HepG2 (cell line): Measurements from ENCODE around the gene NFAT5. TPM values are rescaled to one million over a fixed set of nuclear protein-coding genes. Genes with fewer than 3 reads are reported as not detected.
A peak's percentile ranks its signal among the peaks of the same experiment; 100 is the strongest.

ENCODE experiments used
- ATF1 ChIP-seq: IDR thresholded peaks from 2 replicates; pipeline ENCODE4 v1.6.1; 2016; ENCODE audit warnings: mild to moderate bottlenecking, control low read depth
- GFI1 ChIP-seq: sonication (generic); formaldehyde crosslinking; IDR thresholded peaks from 2 replicates; pipeline ENCODE4 v1.5.0; 2020; ENCODE audit warnings: missing genetic modification reagents, mild to moderate bottlenecking, borderline replicate concordance
- KLF16 ChIP-seq, 2 experiments: sonication (generic) in 1 of 2; formaldehyde crosslinking in 1 of 2; IDR thresholded peaks; 2 replicates each; pipeline versions ENCODE4 v1.6.1 to v1.8.0; 2016 to 2023; ENCODE audit warnings: missing genetic modification reagents in 2 of 2, missing compliant biosample characterization in 1 of 2
- PHF21A ChIP-seq: sonication (generic); formaldehyde crosslinking; IDR thresholded peaks from 2 replicates; pipeline ENCODE4 v1.5.0; 2020; ENCODE audit warnings: mild to moderate bottlenecking, missing genetic modification reagents
- SKI ChIP-seq: fragments of 450-650 bp; IDR thresholded peaks from one replicate; pipeline ENCODE4 v1.6.1; 2018; ENCODE audit warnings: mild to moderate bottlenecking; ENCODE audit not compliant: partially characterized antibody
- SP4 ChIP-seq: sonication (generic); formaldehyde crosslinking; IDR thresholded peaks from 2 replicates; pipeline ENCODE4 v1.8.1; 2023; ENCODE audit warnings: mild to moderate bottlenecking, missing genetic modification reagents
- ZFP90 ChIP-seq: sonication (generic); formaldehyde crosslinking; IDR thresholded peaks from 2 replicates; pipeline ENCODE4 v1.8.0; 2022; ENCODE audit warnings: missing genetic modification reagents, mild to moderate bottlenecking, inconsistent platforms, borderline replicate concordance
- ZMAT3 ChIP-seq: sonication (generic); formaldehyde crosslinking; conservative IDR thresholded peaks from 2 replicates; pipeline ENCODE4 v1.7.0; 2021; ENCODE audit warnings: missing genetic modification reagents
- ZNF501 ChIP-seq: sonication (generic); formaldehyde crosslinking; IDR thresholded peaks from 2 replicates; pipeline ENCODE4 v1.5.1; 2020; ENCODE audit warnings: mild to moderate bottlenecking, moderate library complexity, missing genetic modification reagents
- ZNF75D ChIP-seq: sonication (generic); formaldehyde crosslinking; IDR thresholded peaks from 2 replicates; pipeline ENCODE4 v1.8.1; 2023; ENCODE audit warnings: missing genetic modification reagents, mild to moderate bottlenecking, borderline replicate concordance
- polyA plus RNA-seq, 8 experiments: library from polyadenylated mRNA; depleted of rRNA in 3 of 8; stranded (reverse) in 7 of 8; unstranded in 1 of 8; fragments of >200 nt; fragmentation: Illumina TruSeq in 4 of 8; extraction: Trizol in 4 of 8; gene quantifications; 2 replicates each; pipeline versions ENCODE4 v1.2.1 to v1.2.3, GENCODE V29; 2011 to 2016; ENCODE audit warnings: low read depth in 4 of 8, missing spikeins in 1 of 8, mixed read lengths in 1 of 8; ENCODE audit not compliant: insufficient read depth in 1 of 8
- total RNA-seq, 5 experiments: library from RNA; depleted of rRNA; stranded (reverse); fragments of >200 nt; fragmentation: Illumina TruSeq; extraction: Trizol; gene quantifications; 2 replicates each; pipeline ENCODE4 v1.2.3, GENCODE V29; 2016; ENCODE audit warnings: low read depth in 1 of 5
- TF ChIP-seq, protein P1 (sequence below), 2 experiments: sonication (generic) in 1 of 2; formaldehyde crosslinking in 1 of 2; IDR thresholded peaks; 2 replicates each; pipeline versions ENCODE4 v1.6.1 to v1.9.0; 2014 to 2022; ENCODE audit warnings: antibody characterized with exemption in 1 of 2, borderline replicate concordance in 1 of 2, inconsistent platforms in 1 of 2, low read depth in 1 of 2, missing genetic modification reagents in 1 of 2
- TF ChIP-seq, protein P2 (sequence below): sonication (generic); formaldehyde crosslinking; IDR thresholded peaks from 2 replicates; pipeline ENCODE4 v1.5.0; 2020; ENCODE audit warnings: missing genetic modification reagents
- TF ChIP-seq, protein P3 (sequence below): sonication (generic); formaldehyde crosslinking; IDR thresholded peaks from 2 replicates; pipeline ENCODE4 v1.8.0; 2022; ENCODE audit warnings: mild to moderate bottlenecking, missing genetic modification reagents, borderline replicate concordance
- TF ChIP-seq, protein P4 (sequence below): sonication (generic); formaldehyde crosslinking; IDR thresholded peaks from 2 replicates; pipeline ENCODE4 v1.8.1; 2022; ENCODE audit warnings: low read depth, mild to moderate bottlenecking, missing genetic modification reagents
- TF ChIP-seq, protein P5 (sequence below): sonication (generic); IDR thresholded peaks from 2 replicates; pipeline ENCODE4 v1.6.1; 2016; ENCODE audit warnings: low read depth, borderline replicate concordance

NFAT5 gene
- total and polyA plus RNA-seq, 2 of the 13 experiments (the other 11 are each of a cell fraction or from before 2014, with no cell fraction given) = 20.5 to 54.3 TPM

DNA sequence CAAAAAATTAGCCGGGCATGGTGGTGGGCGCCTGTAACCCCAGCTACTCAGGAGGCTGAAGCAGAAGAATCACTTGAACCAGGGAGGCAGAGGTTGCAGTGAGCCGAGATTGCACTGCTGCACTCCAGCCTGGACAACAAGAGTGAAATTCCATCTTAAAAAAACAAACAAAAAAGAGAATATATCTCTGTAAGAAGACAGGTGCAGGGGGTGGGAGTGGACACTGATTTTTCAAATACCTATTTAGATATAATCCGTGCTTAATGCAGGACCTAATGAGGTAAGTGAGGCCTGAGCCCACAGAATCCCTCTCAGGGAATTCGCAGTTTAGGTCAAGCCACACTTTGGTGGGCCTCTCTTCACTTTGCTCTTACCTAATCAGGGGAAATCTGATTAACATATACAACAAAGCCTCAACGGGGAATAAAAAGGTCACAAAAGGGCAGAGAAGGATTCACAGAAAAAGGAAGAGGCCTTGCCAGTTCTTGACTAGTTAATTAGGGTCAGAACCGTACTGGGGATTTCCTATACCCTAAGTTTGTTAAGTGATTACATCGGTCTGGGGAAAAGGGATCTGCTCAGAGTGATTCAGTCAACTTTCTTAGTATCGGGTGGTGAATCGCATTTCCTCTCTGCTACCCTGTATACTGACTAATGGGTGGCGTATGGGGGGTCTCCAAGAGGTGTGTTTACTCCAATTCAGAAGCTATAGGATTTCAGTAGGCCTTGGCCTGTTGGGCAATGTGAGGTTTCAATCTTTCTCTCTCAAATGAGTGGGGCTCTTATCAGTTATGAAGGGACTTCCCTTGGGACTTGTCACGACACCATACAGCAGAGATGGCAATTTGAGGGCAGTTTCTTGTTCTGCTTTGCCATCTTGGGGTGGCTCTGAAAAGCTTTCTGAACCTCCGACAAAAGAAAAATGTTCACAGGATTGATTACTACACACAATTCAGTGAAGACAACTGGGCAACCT, 1.9 kb upstream of the NFAT5 start (continued):
- TF ChIP-seq, protein P1, sequence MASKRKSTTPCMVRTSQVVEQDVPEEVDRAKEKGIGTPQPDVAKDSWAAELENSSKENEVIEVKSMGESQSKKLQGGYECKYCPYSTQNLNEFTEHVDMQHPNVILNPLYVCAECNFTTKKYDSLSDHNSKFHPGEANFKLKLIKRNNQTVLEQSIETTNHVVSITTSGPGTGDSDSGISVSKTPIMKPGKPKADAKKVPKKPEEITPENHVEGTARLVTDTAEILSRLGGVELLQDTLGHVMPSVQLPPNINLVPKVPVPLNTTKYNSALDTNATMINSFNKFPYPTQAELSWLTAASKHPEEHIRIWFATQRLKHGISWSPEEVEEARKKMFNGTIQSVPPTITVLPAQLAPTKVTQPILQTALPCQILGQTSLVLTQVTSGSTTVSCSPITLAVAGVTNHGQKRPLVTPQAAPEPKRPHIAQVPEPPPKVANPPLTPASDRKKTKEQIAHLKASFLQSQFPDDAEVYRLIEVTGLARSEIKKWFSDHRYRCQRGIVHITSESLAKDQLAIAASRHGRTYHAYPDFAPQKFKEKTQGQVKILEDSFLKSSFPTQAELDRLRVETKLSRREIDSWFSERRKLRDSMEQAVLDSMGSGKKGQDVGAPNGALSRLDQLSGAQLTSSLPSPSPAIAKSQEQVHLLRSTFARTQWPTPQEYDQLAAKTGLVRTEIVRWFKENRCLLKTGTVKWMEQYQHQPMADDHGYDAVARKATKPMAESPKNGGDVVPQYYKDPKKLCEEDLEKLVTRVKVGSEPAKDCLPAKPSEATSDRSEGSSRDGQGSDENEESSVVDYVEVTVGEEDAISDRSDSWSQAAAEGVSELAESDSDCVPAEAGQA (IDR thresholded peaks at IDR 0.05; ENCODE audit: low read depth) = no peak
- TF ChIP-seq, protein P1 (CRISPR knock-in tag; IDR thresholded peaks at IDR 0.05; ENCODE audit: borderline replicate concordance) = no peak
- TF ChIP-seq SKI (no peak), ZNF501 (CRISPR knock-in tag) (0 out of 2 replicates have a peak, but pooled peaks have one; percentile 27), ZFP90 (no peak), KLF16 (CRISPR knock-in tag; IDR thresholded peaks at IDR 0.05) (no peak), ZMAT3 (no peak), SP4 (CRISPR knock-in tag) (no peak), GFI1 (CRISPR knock-in tag) (peak; percentile 77), PHF21A (CRISPR knock-in tag) (0 out of 2 replicates have a peak, but pooled peaks have one; percentile 19), ATF1 (CRISPR knock-in tag) (no peak), ZNF75D (no peak)
- TF ChIP-seq, protein P2, sequence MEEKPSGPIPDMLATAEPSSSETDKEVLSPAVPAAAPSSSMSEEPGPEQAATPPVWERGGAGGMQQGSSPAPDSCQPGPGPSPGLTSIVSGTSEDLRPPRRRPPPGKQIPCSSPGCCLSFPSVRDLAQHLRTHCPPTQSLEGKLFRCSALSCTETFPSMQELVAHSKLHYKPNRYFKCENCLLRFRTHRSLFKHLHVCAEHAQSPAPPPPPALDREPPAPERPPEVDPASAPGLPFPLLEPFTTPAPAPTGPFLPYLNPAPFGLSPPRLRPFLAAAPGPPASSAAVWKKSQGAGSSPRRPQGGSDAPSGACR (CRISPR knock-in tag) = peak; percentile 61; the same call in 1 of the 2 replicates
- TF ChIP-seq, protein P3, sequence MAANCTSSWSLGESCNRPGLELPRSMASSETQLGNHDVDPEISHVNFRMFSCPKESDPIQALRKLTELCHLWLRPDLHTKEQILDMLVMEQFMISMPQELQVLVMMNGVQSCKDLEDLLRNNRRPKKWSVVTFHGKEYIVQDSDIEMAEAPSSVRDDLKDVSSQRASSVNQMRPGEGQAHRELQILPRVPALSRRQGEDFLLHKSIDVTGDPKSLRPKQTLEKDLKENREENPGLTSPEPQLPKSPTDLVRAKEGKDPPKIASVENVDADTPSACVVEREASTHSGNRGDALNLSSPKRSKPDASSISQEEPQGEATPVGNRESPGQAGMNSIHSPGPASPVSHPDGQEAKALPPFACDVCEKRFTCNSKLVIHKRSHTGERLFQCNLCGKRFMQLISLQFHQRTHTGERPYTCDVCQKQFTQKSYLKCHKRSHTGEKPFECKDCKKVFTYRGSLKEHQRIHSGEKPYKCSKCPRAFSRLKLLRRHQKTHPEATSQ (CRISPR knock-in tag) = no peak
- TF ChIP-seq, protein P4, sequence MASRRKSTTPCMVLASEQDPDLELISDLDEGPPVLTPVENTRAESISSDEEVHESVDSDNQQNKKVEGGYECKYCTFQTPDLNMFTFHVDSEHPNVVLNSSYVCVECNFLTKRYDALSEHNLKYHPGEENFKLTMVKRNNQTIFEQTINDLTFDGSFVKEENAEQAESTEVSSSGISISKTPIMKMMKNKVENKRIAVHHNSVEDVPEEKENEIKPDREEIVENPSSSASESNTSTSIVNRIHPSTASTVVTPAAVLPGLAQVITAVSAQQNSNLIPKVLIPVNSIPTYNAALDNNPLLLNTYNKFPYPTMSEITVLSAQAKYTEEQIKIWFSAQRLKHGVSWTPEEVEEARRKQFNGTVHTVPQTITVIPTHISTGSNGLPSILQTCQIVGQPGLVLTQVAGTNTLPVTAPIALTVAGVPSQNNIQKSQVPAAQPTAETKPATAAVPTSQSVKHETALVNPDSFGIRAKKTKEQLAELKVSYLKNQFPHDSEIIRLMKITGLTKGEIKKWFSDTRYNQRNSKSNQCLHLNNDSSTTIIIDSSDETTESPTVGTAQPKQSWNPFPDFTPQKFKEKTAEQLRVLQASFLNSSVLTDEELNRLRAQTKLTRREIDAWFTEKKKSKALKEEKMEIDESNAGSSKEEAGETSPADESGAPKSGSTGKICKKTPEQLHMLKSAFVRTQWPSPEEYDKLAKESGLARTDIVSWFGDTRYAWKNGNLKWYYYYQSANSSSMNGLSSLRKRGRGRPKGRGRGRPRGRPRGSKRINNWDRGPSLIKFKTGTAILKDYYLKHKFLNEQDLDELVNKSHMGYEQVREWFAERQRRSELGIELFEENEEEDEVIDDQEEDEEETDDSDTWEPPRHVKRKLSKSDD (CRISPR knock-in tag) = no peak
- TF ChIP-seq, protein P5, sequence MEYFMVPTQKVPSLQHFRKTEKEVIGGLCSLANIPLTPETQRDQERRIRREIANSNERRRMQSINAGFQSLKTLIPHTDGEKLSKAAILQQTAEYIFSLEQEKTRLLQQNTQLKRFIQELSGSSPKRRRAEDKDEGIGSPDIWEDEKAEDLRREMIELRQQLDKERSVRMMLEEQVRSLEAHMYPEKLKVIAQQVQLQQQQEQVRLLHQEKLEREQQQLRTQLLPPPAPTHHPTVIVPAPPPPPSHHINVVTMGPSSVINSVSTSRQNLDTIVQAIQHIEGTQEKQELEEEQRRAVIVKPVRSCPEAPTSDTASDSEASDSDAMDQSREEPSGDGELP = no peak
